Inflammatory macrophage (primary cell): ENCODE data around the gene SLC4A7.
"Not testable (repeated sequence)": the region's sequence is repeated elsewhere in the genome, so short reads cannot be mapped to it uniquely, and the experiment has no call there.

Experiments used
- DNase-seq, 2 donors: peaks; one replicate each; pipeline ENCODE4 v3.0.0-alpha.2; 2020 to 2022

Gene SLC4A7

DNA sequence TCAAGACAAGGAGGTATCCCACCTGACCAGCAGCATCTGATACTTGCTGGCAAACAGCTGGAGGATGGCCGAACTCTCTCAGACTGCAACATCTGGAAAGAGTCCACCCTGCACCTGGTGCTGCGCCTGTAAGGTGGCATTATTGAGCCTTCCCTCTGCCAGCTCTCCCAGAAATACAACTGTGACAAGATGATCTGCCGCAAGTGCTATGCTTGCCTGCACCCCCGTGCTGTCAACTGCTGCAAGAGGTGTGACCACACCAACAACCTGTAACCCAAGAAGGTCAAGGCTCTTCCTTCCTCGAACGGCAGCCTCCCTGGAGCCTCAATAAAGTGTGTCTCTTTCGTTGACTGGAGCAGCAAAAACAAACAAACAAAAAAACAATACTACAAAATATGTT is 2.2 kb upstream of the SLC4A7 start:
- DNase-seq = no peak

DNA sequence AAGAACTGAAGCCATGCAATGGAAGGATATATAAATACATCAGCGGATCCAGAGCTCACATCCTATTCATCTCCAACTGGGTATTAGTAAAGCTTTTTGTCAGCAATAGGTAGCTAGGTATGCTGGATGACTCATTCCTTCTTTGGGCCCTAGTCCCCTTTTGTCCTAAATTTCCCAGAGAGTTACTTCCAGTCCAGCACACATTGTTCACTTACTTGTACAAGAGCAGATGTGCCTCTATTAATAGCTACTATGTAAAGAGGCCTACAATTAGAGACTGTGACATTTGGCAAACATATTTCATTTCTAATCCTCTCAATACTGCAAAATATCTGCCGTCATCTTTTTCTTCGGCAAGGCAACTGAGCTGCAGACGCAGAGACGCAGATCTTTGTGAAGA is 1.7 kb upstream of the SLC4A7 start:
- no peak for DNase-seq

DNA sequence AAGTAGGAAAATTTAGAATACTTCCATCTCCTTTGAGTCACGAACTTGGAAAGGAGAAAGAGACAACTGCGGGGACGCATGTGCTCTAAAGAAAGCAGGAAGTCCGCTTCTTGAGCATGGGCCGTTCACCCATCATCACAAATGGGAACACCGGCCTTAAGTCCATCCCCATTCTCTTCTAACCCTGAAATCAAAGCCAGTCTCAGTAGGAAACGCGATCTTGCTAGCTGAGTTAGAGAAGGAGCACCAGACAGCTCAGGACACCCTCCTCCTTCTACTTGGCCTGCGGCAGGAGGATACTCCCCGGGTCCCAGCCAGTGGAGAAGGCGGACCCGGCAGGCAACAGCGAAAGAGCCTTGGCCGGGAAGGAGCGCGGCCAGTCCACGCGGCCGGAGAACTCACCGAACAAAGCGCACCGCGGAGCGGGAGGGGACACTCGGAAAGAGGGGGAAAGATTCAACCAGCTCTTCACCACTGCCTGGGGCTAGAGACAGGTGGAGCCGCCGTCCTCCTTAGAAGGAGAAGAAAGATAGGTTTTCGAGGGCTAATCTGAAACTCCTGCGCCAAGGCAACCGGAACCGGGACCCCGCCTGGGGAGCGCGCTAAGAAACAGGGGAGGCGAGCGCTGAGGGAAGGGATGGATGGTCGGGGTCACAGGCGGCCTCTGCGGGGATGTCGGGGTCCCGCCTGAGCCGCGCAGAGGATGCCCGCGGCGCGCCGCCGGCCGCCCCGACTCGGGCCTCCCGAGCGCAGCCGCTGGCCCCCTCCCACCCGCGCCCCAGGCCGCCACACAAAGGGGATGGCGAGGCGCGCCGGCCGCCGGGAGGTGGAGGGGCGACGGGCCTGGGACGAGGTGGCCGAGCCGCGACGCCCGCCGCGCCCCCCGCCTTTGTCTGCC is 818 bp downstream of the SLC4A7 start:
- DNase-seq = peak; percentile 57 to 68

DNA sequence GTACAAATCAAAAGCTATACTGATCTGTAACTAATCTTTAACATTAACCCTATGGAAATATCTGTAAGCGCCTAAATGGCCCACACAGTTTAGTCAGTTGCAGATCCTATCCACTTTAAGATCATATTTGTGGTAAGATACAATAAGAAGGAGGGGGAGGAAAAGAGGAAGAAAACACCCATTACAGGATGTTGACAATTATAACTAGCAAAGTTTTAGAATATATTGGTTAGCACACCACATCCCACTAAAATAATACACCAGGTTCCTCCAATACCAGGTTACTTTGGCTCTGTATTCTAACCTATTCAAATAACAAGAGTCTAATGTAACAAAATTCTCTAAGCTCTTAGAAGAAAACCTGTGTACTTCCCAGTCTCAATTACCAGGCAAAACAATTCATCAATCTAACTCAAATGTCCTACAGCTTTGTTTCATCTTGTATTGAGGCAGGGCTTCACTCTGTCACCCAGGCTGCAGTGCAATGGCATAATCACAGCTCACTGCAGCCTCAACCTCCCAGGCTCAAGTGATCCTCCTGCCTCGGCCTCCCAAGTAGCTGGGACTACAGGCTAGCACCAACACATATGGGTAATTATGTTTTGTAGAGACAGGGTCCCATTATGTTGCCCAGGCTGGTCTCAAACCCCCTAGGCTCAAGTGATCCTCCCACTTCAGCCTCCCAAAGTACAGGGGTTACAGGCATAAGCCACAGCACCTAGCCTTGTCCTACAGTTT is 4.2 kb downstream of the SLC4A7 start:
- peak in 1 of 2 donors; percentile 29 for DNase-seq

DNA sequence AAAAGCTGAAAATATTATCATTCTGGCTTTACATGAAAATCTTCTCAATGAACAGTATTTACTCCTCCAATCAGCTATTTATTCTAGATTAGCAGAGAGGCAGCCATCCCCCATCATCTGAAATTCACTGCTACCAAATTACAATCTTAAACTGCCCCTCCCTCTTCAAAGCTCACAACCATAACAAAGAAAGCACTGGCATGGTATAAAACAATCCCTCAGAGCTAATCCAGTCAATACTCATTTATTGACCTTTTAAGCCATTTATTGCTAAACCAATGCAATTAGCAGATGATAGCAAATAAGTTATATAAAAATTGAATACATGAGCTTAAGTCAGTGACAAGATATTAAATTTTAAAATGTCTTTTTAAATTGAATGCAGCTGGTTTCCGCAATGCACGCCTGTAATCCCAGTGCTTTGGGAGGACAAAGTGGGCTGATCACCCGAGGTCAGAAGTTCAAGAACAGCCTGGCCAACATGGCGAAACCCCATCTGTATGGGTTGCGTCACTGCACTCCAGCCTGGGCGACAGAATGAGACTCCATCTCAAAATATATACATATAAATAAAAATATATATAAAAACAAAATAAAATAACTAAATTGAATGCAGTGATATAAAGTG is 12.1 kb downstream of the SLC4A7 start:
- DNase-seq = peak in 1 of 2 donors; percentile 18

DNA sequence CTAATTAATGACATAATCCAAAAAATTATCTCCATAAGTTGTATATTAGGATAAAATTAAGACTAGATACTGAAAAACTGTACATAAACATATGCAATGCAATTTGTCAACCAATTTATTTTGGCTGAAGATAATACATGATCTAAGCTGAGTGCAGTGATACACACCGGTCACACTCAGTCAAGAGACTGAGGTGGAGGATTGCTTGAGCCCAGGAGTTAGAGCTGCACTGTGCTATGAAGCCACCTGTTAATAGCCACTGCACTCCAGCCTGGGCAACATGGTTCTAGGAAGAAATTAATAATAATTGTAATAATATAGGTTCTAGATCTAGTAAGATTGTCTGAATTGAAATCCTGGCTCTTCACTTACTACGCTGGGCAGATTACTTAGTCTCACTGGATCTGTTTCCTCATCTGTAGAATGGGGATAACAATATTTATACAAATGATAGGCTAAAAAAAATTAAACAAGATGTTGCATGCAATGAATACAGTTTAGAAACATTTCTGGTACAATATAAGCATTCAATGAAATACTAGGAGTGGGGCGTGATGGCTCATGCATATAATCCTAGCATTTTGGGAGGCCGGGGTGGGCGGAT is 15.8 kb downstream of the SLC4A7 start:
- DNase-seq = no peak

DNA sequence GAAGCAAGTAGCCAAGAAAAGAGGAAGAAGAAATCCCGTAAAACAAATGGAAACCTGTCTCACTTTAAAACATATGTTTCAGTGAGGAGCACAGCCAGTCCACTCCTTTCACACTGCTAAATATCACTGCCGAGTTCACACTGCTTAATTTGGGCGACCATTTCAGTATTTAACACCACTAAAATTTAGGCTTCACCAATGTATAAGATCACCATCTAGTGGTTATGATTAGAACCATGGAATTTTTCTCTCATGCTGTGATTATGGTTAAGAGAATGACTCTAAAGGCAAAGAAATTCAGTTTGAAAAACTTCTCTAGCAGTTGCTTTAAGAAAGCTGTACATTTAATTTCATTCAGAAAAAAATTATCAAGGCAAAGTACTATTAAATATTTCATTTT is 16.6 kb downstream of the SLC4A7 start:
- DNase-seq = peak; percentile 9 to 72

DNA sequence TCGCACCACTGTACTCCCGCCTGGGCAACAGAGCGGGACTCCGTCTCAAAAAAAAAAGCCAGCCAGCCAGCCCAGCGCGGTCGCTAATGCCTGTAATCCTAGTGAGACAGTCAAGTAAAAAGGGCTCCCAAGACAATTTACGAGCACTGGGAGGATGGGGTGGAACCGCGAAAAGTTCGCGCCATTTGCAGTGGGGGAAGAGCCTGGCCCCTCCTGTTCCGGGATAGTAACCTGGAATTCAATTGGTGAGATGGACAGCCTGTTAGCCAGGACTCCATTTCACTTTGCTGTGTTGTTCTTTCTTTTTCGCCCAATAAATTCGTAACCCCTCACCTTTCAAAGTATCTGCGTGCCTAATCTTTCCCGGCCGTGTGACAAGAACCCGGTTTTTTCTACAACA is 19.5 kb downstream of the SLC4A7 start:
- DNase-seq = no peak

DNA sequence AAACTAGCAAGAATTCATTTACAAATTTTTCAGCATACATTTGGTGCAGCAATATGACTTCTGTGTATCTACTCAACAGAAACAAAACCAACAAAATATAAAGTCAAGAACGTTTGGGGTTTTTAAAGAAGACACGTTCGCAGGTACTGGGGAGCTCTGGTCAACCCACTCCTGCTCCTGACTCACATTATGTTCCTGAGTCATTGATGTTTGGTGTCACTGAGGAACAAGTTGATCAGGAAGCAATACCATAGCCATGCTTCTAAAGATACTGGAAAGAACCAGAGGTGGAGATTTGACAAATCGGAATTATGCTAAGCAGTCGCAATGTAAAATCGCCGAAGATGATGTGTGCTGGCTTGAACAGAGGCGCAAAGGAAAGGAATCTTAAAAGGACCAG is 22.0 kb downstream of the SLC4A7 start:
- no peak for DNase-seq

DNA sequence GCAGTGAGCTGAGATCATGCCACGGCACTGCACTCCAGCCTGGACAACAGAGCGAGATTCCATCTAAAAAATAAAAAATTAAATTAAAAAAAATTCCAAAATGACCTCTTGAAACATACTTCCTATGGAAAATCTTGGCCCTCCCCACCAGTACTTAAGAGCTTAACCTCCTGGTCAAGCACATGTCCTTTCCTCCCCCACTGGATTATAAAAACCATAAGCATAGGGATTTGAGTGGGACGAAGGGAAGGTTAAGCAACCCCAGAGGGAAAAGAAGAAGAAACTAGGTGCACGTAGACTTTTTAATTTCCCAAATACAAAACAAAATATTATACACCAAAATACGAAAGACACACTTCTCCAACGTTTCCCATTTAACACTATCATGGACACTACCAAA is 25.3 kb downstream of the SLC4A7 start:
- peak; percentile 25 to 38 for DNase-seq

DNA sequence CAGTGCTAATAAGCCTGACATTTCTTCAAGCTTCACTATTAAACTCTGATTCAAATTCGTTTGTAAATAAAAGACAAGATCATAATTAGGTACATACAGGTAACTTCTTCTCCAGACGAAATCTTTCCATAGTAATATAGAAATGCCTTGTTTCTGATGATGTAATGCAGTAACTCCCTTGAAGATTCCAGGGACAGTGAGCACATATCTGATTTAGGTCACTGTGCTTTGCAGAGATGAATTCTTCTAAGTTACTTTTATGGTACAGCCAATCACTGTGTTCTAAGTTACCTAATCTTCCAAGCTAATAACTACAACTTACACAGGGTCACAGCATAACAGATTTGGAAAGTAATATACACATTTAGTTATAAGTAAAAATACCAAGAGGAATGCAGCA is 27.6 kb downstream of the SLC4A7 start:
- no peak for DNase-seq

DNA sequence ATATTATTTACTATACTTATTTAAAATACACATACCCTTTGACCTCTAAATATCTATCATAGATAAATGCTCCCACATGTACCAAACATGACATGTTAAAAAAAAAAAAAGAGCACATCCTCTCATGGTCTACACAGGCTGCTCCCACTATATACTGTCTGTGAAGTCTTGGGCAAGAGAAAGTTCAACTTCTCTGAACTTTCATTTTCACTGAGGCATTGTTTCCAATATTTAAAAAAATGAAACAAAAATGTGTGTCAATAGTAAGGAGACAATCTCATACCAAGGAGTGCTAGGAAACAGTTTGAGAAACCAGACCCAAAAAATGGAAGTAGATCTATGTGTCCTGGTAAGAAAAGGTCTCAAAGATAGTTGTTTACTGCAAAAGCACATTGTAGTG is 29.3 kb downstream of the SLC4A7 start:
- peak in 1 of 2 donors; percentile 44 for DNase-seq

DNA sequence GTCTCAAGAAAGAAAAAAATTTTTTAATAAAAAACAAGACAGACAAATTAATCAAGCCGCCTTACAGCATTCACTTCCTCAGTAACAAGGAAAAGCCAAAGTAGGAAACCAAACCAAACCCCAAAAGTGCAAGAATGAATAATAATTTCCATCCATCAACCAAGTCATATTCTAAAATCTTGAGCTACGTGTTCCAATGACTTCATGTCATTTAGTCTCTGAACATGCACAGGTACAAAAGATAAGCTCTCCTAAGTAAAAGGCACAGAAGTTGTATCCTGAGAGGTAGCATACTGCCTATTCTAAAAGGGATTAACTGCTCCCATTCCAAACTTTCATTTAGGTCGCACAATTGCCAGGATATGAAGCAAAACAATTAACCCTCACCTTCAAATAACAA is 29.7 kb downstream of the SLC4A7 start:
- no peak for DNase-seq

DNA sequence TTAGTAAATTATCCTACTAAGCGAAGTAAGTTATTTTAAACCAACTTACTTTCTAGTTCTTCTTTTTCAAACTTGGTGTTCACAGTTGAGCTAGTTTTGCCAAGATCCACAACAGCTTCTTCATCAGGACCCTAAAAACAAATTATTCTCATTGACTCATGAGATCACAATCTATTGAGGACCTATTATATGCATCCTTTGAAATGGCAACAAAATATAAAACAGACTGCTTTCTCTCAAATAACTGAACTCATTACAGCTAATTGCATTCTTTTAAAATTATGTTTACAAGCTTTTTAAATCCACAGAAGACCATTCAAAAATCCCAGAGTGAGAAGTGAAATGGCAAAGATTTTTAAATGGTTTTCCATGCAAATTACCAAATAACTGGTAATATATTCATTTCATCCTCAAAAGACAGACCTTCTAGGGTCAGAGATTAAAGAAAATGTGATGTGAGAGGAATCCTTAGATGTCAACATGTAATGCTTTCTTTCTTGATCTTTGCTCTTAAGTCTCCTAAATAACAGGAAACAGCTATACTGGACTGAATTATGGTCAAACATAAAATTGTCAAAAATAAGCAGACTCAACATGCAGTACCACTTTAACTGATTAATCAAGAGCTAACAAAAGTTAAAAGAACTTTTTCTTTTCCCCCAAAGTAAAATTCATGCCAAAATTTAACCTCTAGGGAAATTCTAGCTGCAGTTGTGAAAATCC is 31.7 kb downstream of the SLC4A7 start:
- no peak for DNase-seq

DNA sequence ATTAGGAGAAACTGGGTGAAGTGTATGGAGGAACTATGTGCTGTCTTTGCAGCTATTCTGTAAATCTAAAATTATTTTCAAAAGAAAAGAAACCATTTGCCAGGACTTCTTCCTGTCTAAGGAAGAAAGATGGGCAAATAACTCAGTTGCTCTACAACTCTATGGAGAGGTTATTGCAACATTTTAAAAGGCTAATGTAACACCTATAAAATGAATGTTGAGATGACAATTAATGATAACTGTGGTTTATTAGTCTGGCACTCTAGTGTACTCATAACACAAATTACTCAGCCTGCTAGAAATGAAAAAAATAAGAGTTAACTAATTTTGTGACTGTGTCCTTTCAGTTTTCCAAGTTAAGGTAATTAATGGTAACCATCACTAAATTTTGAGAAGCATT is 32.3 kb downstream of the SLC4A7 start:
- DNase-seq = no peak

DNA sequence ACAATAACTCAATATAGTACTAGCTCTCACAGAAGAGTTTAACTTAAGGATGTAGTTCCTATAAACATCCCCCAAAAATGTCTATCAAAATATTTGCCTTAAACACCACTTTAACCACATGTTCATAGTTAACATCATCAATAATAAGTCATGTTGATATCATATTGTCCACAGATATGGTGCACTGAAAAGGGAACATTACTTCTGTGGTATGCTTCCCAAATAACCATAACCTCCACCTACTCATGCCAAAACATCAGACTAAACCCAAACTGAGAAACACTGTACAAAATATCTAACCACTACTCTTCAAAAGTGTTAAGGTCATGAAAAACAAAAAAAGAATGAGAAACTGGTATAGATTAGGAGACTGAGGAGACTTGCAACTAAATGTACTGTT is 32.9 kb downstream of the SLC4A7 start:
- DNase-seq = no peak

DNA sequence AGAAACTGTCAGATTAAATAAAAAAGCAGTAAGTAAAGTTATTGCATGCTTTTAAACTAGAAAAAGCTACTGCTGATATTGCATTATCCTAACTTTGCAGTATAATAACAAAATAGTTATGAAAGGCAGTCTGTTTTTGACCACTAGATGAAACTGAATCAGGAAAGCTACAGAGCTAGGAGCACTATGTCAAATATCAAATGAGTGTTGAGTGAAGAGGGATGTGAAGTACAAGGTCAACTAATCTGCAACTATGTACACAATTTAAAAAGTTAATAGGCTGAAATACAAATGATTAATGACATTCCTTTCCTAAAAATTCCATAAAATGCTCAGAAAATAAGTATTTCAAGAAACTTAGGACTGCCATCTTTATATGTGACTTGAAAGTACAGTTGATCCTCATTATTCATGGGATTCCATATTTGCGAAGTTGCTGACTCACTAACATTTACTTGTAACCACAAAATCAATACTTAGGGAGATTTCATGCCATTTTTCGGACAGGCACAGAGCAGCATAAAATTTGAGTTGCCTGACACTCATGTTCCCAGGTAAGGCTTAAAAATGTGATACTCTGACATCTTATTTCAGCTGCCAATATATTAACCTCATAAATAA is 34.5 kb downstream of the SLC4A7 start:
- DNase-seq = no peak

DNA sequence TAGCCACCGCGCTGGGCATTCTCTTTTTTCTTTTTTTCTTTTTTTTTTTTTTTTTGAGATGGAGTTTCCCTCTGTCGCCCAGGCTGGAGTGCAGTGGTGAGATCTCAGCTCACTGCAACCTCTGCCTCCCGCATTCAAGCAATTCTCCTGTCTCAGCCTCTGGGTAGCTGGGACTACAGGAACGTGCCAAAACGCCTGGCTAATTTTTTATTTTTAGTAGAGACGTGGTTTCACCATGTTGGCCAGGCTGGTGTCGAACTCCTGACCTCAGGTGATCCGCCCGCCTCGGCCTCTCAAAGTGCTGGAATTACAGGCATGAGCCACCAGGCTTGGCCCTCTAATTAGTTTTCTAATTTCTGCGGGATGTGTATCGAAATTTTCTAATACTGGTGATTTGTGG is 41.2 kb downstream of the SLC4A7 start:
- not testable (repeated sequence) for DNase-seq

DNA sequence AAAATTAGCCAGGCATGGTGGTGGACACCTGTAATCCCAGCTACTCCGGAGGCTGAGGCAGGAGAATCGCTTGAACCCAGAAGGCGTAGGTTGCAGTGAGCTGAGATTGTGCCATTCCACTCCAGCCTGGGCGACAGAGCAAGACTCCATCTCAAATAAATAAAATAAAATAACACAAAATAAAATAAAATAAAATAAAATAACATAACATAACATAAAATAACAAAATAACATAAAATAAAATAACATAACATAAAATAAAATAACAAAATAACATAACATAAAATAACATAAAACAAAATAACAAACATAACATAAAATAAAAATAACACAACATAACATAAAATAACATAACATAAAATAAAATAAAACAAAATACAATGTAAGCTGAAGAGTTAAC is 45.8 kb downstream of the SLC4A7 start:
- not testable (repeated sequence) for DNase-seq

DNA sequence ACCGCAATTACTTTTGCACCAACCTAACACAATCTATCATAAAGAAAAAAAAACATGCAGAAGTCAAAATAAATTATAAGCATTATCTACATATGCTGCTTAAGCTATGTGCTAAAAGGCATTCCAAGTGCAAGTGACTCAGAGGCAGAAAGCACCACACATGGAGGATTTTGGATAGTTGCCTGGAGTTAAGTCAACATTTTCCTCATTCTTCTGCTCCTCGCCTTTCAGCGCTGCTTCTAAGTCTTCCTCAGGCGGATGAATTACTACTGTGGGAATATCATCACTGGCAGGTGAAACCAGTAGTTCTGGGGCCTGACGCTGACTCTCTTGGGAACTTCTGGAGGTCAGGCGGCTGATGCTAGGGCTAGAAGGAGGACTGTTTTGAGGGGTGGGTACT is 53.1 kb downstream of the SLC4A7 start:
- DNase-seq = no peak

DNA sequence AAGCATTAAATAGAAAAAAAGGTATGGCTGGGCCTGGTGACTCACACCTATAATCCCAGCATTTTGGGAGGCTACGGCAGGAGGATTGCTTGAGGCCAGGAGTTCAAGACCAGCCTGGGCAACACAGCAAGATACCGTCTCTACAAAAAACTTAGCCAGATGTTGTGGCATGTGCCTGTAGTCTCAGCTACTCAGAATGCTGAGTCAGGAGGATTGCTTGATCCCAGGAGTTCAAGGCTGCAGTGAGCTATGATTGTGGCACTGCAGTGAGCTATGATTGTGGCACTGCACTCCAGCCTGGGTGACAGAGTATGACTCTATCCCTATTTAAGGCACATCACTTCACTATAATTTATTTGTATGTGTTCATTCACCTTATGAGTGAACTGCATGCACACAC is 54.3 kb downstream of the SLC4A7 start:
- no peak for DNase-seq

DNA sequence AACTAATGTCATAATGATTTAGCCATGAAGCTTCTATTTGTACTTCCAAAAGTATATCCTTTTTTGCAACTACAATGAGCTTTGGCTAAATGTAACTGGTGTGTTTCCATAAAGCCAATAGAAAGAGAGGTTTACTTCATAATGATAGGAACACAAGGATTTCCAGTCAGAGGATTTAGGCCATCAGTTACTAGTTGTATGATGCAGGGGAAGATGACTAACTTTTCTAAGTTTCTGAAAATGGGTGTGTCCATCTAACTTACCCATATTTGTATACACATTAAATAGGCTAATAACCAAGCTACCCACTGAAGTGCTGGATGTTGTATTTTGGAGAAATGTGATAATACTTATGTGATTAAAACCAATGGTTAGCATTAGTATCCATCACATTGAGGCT is 55.7 kb downstream of the SLC4A7 start:
- DNase-seq = no peak
